ENCODE data around the gene RFX1. TPM values are rescaled to one million over a fixed set of nuclear protein-coding genes. Genes with fewer than 3 reads are reported as not detected.
"Not testable (repeated sequence)": the region's sequence is repeated elsewhere in the genome, so short reads cannot be mapped to it uniquely, and the experiment has no call there.

RFX1 gene
- 1.7 TPM for total RNA-seq

GRCh38 chr19:14006085-14006765 is at the start of gene RFX1:
RFX1 (minus strand) TSS chr19:14006320; CDS start chr19:13993843, 12,477 bp downstream.
- DNase-seq: peak; percentile 98

- no peak for DNase-seq
These were observed 49.3 kb upstream of the RFX1 start for GRCh38 chr19:14055396-14055795.

GRCh38 chr19:14054721-14055120 is 48.6 kb upstream of the RFX1 start:
- no peak for DNase-seq

- no peak for DNase-seq
These were observed 48.0 kb upstream of the RFX1 start for GRCh38 chr19:14054099-14054498.

- no peak for DNase-seq
These were observed 47.4 kb upstream of the RFX1 start for GRCh38 chr19:14053500-14053899.

GRCh38 chr19:14053032-14053431 is 46.9 kb upstream of the RFX1 start:
- no peak for DNase-seq

- no peak for DNase-seq
These were observed 46.4 kb upstream of the RFX1 start for GRCh38 chr19:14052470-14052869.

- no peak for DNase-seq
These were observed 45.9 kb upstream of the RFX1 start for GRCh38 chr19:14051980-14052379.

GRCh38 chr19:14050961-14051360 is 44.8 kb upstream of the RFX1 start:
- not testable (repeated sequence) for DNase-seq

GRCh38 chr19:14050512-14050911 is 44.4 kb upstream of the RFX1 start:
- DNase-seq: no peak

- no peak for DNase-seq
These were observed 42.5 kb upstream of the RFX1 start for GRCh38 chr19:14048443-14049153.

- not testable (repeated sequence) for DNase-seq
These were observed 41.7 kb upstream of the RFX1 start for GRCh38 chr19:14047866-14048265.

GRCh38 chr19:14042659-14043608 is 36.8 kb upstream of the RFX1 start:
- not testable (repeated sequence) for DNase-seq

GRCh38 chr19:14039181-14039580 is 33.1 kb upstream of the RFX1 start:
- DNase-seq: no peak

GRCh38 chr19:14035706-14036105 is 29.6 kb upstream of the RFX1 start:
- DNase-seq: no peak

- not testable (repeated sequence) for DNase-seq
These were observed 29.0 kb upstream of the RFX1 start for GRCh38 chr19:14035159-14035558.

- DNase-seq: no peak
These were observed 27.8 kb upstream of the RFX1 start for GRCh38 chr19:14033946-14034345.

GRCh38 chr19:14031719-14032480 is 25.8 kb upstream of the RFX1 start, which contains the start of gene IL27RA:
IL27RA (plus strand) TSS chr19:14031762; CDS start chr19:14031873, 111 bp downstream.
- DNase-seq: peak; percentile 14

GRCh38 chr19:14030997-14031718 is 25.0 kb upstream of the RFX1 start:
- no peak for DNase-seq

GRCh38 chr19:14028901-14029300 is 22.8 kb upstream of the RFX1 start:
- DNase-seq: no peak

GRCh38 chr19:14027856-14028450 is 21.8 kb upstream of the RFX1 start, which contains the start of gene RLN3:
RLN3 (plus strand) TSS chr19:14028148; CDS start chr19:14028205, 57 bp downstream.
- DNase-seq: no peak

Data from occipital lobe (tissue), 2 donors.